WTC11 (cell line): Measurements from ENCODE around the gene SMAP1. TPM values are rescaled to one million over a fixed set of nuclear protein-coding genes. Genes with fewer than 3 reads are reported as not detected.

Source experiments
- AR ChIP-seq: fragments of 250-450 bp; sonication (Bioruptor Pico); IDR thresholded peaks from 2 replicates; pipeline ENCODE4 v1.9.0; 2021; ENCODE audit warnings: mild to moderate bottlenecking
- ATF1 ChIP-seq: sonication (generic); formaldehyde crosslinking; IDR thresholded peaks from 2 replicates; pipeline ENCODE4 v1.8.1; 2023; ENCODE audit warnings: mild to moderate bottlenecking, moderate library complexity, missing genetic modification reagents
- CBFB ChIP-seq: sonication (generic); formaldehyde crosslinking; IDR thresholded peaks from 2 replicates; pipeline ENCODE4 v1.8.1; 2022; ENCODE audit warnings: mild to moderate bottlenecking, low read depth, missing genetic modification reagents
- CDX4 ChIP-seq: fragments of 250-450 bp; sonication (Bioruptor Pico); IDR thresholded peaks from 2 replicates; pipeline ENCODE4 v1.9.0; 2021; ENCODE audit warnings: moderate library complexity, mild to moderate bottlenecking, inconsistent platforms, borderline replicate concordance
- ELF4 ChIP-seq: sonication (generic); formaldehyde crosslinking; IDR thresholded peaks from 2 replicates; pipeline ENCODE4 v1.8.1; 2022; ENCODE audit warnings: low read depth, mild to moderate bottlenecking, moderate library complexity, missing genetic modification reagents
- GABPB1 ChIP-seq: sonication (generic); formaldehyde crosslinking; IDR thresholded peaks from 2 replicates; pipeline ENCODE4 v1.8.1; 2023; ENCODE audit warnings: mild to moderate bottlenecking, missing genetic modification reagents
- GTF2I ChIP-seq: fragments of 250-450 bp; sonication (Bioruptor Pico); conservative IDR thresholded peaks from 2 replicates; pipeline ENCODE4 v1.4.0; 2021; ENCODE audit warnings: mild to moderate bottlenecking
- OVOL2 ChIP-seq: fragments of 250-450 bp; sonication (Bioruptor Pico); IDR thresholded peaks from 2 replicates; pipeline ENCODE4 v1.9.0; 2021; ENCODE audit warnings: mild to moderate bottlenecking, borderline replicate concordance
- SOX15 ChIP-seq: fragments of 250-450 bp; sonication (Bioruptor Pico); IDR thresholded peaks from 2 replicates; pipeline ENCODE4 v1.9.0; 2021; ENCODE audit warnings: mild to moderate bottlenecking
- SP1 ChIP-seq: sonication (generic); formaldehyde crosslinking; conservative IDR thresholded peaks from 2 replicates; pipeline ENCODE4 v1.8.1; 2022; ENCODE audit warnings: missing genetic modification reagents
- TP53 ChIP-seq: sonication (generic); formaldehyde crosslinking; IDR thresholded peaks from 2 replicates; pipeline ENCODE4 v1.8.1; 2023; ENCODE audit warnings: mild to moderate bottlenecking, missing genetic modification reagents
- USF2 ChIP-seq: sonication (generic); formaldehyde crosslinking; IDR thresholded peaks from 2 replicates; pipeline ENCODE4 v1.8.1; 2023; ENCODE audit warnings: mild to moderate bottlenecking, missing genetic modification reagents, moderate library complexity
- ZNF138 ChIP-seq: sonication (generic); formaldehyde crosslinking; conservative IDR thresholded peaks from 2 replicates; pipeline ENCODE4 v1.8.1; 2022; ENCODE audit warnings: mild to moderate bottlenecking, moderate library complexity, missing genetic modification reagents
- ZNF219 ChIP-seq: sonication (generic); formaldehyde crosslinking; IDR thresholded peaks from 2 replicates; pipeline ENCODE4 v1.8.0; 2023; ENCODE audit warnings: missing genetic modification reagents, mild to moderate bottlenecking, borderline replicate concordance
- ZNF281 ChIP-seq: sonication (generic); formaldehyde crosslinking; IDR thresholded peaks from 2 replicates; pipeline ENCODE4 v1.8.0; 2023; ENCODE audit warnings: mild to moderate bottlenecking, missing genetic modification reagents
- ZNF396 ChIP-seq: fragments of 250-450 bp; sonication (Bioruptor Pico); IDR thresholded peaks from 2 replicates; pipeline ENCODE4 v1.8.0; 2021; ENCODE audit warnings: mild to moderate bottlenecking, moderate library complexity, borderline replicate concordance
- total RNA-seq: library from RNA; stranded (reverse); gene quantifications from 3 replicates; pipeline ENCODE4 v1.2.3, GENCODE V29; 2021
- TF ChIP-seq, protein P1 (sequence below): sonication (generic); formaldehyde crosslinking; conservative IDR thresholded peaks from 2 replicates; pipeline ENCODE4 v1.8.1; 2023; ENCODE audit warnings: mild to moderate bottlenecking, low read depth, missing genetic modification reagents, moderate library complexity
- TF ChIP-seq, protein P2 (sequence below): fragments of 250-450 bp; sonication (Bioruptor Pico); conservative IDR thresholded peaks from 2 replicates; pipeline ENCODE4 v1.9.0; 2021; ENCODE audit warnings: mild to moderate bottlenecking
- TF ChIP-seq, protein P3 (sequence below): fragments of 200-600 bp; IDR thresholded peaks from 2 replicates; pipeline ENCODE4 v1.8.0; 2022; ENCODE audit warnings: antibody characterized with exemption
- TF ChIP-seq, protein P4 (sequence below): sonication (generic); formaldehyde crosslinking; IDR thresholded peaks from 2 replicates; pipeline ENCODE4 v1.8.1; 2023; ENCODE audit warnings: mild to moderate bottlenecking, moderate library complexity, missing genetic modification reagents
- TF ChIP-seq, protein P5 (sequence below): fragments of 250-450 bp; sonication (Bioruptor Pico); IDR thresholded peaks from 2 replicates; pipeline ENCODE4 v1.9.0; 2021; ENCODE audit warnings: mild to moderate bottlenecking

Gene SMAP1
- total RNA-seq, 1 experiment from 2014 or later: 29.0 TPM

DNA sequence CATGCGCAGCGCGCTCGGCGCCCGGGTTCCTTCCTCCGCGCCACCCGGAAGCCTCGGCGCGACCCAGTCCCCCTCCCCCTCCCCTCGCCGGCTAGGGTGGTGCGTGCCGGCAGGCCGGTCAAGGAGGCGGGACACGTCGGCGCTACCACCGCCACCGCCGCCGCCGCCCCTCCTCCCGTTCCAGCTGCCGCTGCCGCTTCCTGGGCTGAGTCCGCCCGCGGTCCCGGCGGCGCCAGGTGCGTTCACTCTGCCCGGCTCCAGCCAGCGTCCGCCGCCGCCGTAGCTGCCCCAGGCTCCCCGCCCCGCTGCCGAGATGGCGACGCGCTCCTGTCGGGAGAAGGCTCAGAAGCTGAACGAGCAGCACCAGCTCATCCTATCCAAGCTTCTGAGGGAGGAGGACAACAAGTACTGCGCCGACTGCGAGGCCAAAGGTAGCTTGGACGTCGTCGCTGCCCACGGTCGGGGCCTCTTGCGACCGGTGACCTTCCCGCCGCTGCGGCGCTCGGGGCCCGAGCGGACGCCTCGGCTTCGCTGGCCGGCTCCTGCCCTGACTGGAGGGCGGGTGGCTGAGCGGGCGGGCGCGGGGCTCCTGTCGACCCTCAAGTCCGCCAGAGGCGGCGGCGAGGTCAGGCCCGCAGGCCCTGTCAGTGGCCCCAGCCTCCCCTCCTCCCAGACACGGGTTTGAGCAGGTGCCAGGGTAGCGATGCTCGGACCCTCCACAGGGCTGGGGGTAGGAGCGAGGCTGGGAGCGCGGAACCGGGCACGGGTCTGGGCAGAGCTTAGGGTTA, at the start of gene SMAP1 (continued):
- TF ChIP-seq, protein P1, sequence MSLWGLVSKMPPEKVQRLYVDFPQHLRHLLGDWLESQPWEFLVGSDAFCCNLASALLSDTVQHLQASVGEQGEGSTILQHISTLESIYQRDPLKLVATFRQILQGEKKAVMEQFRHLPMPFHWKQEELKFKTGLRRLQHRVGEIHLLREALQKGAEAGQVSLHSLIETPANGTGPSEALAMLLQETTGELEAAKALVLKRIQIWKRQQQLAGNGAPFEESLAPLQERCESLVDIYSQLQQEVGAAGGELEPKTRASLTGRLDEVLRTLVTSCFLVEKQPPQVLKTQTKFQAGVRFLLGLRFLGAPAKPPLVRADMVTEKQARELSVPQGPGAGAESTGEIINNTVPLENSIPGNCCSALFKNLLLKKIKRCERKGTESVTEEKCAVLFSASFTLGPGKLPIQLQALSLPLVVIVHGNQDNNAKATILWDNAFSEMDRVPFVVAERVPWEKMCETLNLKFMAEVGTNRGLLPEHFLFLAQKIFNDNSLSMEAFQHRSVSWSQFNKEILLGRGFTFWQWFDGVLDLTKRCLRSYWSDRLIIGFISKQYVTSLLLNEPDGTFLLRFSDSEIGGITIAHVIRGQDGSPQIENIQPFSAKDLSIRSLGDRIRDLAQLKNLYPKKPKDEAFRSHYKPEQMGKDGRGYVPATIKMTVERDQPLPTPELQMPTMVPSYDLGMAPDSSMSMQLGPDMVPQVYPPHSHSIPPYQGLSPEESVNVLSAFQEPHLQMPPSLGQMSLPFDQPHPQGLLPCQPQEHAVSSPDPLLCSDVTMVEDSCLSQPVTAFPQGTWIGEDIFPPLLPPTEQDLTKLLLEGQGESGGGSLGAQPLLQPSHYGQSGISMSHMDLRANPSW (CRISPR knock-in tag): no peak
- no peak for TF ChIP-seq AR
- no peak for TF ChIP-seq ZNF396 (CRISPR knock-in tag)
- TF ChIP-seq ZNF281 (CRISPR knock-in tag): peak; percentile 78; the same call in 1 of the 2 replicates
- TF ChIP-seq, protein P2, sequence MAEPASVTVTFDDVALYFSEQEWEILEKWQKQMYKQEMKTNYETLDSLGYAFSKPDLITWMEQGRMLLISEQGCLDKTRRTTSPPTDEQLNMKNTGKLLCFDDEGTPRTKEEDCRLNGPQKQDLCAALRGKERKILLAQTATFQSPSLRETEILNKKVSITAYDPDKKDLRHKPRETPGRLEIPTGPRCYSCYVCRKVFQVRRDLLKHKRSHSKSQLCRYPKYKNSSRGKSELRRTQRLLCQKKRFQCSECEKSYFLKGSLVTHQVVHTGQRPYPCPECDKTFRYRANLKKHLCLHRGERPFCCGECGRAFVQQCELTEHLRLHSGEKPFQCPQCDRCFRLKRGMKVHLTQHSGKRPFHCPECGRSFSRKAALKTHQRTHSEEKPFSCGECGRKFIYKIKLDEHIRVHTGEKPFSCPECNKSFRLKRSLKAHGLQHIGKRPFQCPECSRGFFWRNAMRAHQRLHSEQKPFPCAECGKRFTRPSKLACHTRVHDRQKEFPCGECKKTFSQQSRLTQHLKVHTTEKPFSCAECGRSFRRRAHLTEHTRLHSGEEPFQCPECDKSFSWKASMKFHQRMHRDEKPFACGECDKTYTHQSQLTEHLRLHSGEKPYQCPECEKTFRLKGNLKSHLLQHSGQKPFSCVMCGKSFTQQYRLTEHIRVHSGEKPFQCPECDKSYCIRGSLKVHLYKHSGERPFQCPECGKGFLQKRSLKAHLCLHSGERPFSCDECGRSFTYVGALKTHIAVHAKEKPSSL (CRISPR knock-in tag): no peak
- no peak for TF ChIP-seq ATF1 (CRISPR knock-in tag)
- 0 out of 2 replicates have a peak, but pooled peaks have one; percentile 41 for TF ChIP-seq USF2 (CRISPR knock-in tag)
- TF ChIP-seq SOX15 (CRISPR knock-in tag): no peak
- TF ChIP-seq, protein P3, sequence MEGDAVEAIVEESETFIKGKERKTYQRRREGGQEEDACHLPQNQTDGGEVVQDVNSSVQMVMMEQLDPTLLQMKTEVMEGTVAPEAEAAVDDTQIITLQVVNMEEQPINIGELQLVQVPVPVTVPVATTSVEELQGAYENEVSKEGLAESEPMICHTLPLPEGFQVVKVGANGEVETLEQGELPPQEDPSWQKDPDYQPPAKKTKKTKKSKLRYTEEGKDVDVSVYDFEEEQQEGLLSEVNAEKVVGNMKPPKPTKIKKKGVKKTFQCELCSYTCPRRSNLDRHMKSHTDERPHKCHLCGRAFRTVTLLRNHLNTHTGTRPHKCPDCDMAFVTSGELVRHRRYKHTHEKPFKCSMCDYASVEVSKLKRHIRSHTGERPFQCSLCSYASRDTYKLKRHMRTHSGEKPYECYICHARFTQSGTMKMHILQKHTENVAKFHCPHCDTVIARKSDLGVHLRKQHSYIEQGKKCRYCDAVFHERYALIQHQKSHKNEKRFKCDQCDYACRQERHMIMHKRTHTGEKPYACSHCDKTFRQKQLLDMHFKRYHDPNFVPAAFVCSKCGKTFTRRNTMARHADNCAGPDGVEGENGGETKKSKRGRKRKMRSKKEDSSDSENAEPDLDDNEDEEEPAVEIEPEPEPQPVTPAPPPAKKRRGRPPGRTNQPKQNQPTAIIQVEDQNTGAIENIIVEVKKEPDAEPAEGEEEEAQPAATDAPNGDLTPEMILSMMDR: no peak
- TF ChIP-seq GTF2I (CRISPR knock-in tag): no peak
- TF ChIP-seq TP53 (CRISPR knock-in tag): peak; percentile 69; the same call in 1 of the 2 replicates
- peak; percentile 67; the same call in 1 of the 2 replicates for TF ChIP-seq GABPB1 (CRISPR knock-in tag)
- TF ChIP-seq ELF4 (CRISPR knock-in tag): no peak
- TF ChIP-seq CDX4 (CRISPR knock-in tag): no peak
- no peak for TF ChIP-seq OVOL2
- TF ChIP-seq, protein P4, sequence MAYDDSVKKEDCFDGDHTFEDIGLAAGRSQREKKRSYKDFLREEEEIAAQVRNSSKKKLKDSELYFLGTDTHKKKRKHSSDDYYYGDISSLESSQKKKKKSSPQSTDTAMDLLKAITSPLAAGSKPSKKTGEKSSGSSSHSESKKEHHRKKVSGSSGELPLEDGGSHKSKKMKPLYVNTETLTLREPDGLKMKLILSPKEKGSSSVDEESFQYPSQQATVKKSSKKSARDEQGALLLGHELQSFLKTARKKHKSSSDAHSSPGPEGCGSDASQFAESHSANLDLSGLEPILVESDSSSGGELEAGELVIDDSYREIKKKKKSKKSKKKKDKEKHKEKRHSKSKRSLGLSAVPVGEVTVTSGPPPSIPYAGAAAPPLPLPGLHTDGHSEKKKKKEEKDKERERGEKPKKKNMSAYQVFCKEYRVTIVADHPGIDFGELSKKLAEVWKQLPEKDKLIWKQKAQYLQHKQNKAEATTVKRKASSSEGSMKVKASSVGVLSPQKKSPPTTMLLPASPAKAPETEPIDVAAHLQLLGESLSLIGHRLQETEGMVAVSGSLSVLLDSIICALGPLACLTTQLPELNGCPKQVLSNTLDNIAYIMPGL (CRISPR knock-in tag): peak; percentile 81
- peak; percentile 75; the same call in 1 of the 2 replicates for TF ChIP-seq ZNF138 (CRISPR knock-in tag)
- TF ChIP-seq ZNF219 (CRISPR knock-in tag): 0 out of 2 replicates have a peak, but pooled peaks have one; percentile 39
- TF ChIP-seq, protein P5, sequence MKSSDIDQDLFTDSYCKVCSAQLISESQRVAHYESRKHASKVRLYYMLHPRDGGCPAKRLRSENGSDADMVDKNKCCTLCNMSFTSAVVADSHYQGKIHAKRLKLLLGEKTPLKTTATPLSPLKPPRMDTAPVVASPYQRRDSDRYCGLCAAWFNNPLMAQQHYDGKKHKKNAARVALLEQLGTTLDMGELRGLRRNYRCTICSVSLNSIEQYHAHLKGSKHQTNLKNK (CRISPR knock-in tag): no peak
- TF ChIP-seq SP1 (CRISPR knock-in tag): peak; percentile 52
- peak; percentile 72; the same call in 1 of the 2 replicates for TF ChIP-seq CBFB
